HEK293 (cell line): ENCODE measurements around the gene DENND1A.

ENCODE experiments used
- CTCF ChIA-PET: fragments of 350-600 bp; formaldehyde crosslinking; extraction: SDS; loops from one replicate; lab custom pipeline; 2021; ENCODE audit warnings: antibody characterized with exemption; lab: Yijun Ruan, JAX
- POLR2A ChIA-PET: fragments of 300-600 bp; formaldehyde crosslinking; extraction: SDS; loops from one replicate; lab custom pipeline; 2020; ENCODE audit warnings: antibody characterized with exemption, inconsistent platforms; lab: Yijun Ruan, JAX
- H3K27ac ChIP-seq: fragments of 200-500 bp; sonication (Bioruptor generic); 2 replicates; pipeline ENCODE4 v1.5.1; 2014; ENCODE audit warnings: low read depth, low read length, control low read depth, inconsistent platforms; ENCODE audit errors: extremely low read depth
- H3K36me3 ChIP-seq, 2 experiments: fragments of 200-500 bp in 1 of 2; sonication (Bioruptor generic) in 1 of 2; 1 replicate in 1 of 2; 2 replicates in 1 of 2; pipeline ENCODE4 v1.5.1; 2014 to 2017; ENCODE audit warnings: inconsistent platforms in 2 of 2, low read length in 2 of 2; ENCODE audit not compliant: control insufficient read depth in 2 of 2, insufficient read depth in 1 of 2
- H3K4me1 ChIP-seq: fragments of 200-500 bp; sonication (Bioruptor generic); 2 replicates; pipeline ENCODE4 v1.5.1; 2014; ENCODE audit warnings: mild to moderate bottlenecking, low read length, inconsistent platforms; ENCODE audit not compliant: control insufficient read depth, insufficient read depth
- H3K4me3 ChIP-seq: 2 replicates; pipeline ENCODE4 v1.5.1; 2011; ENCODE audit warnings: low read depth, mild to moderate bottlenecking, control low read depth, low read length, moderate library complexity
- H3K9me3 ChIP-seq: fragments of 200-500 bp; sonication (Bioruptor generic); 2 replicates; pipeline ENCODE4 v1.5.1; 2014; ENCODE audit warnings: low read depth, low read length, inconsistent platforms; ENCODE audit not compliant: control insufficient read depth, insufficient read depth
- KLF7 ChIP-seq: fragments of 450-650 bp; formaldehyde crosslinking; IDR thresholded peaks from 2 replicates; pipeline ENCODE4 v1.5.1; 2016; ENCODE audit warnings: missing biosample characterization, missing genetic modification characterization, borderline replicate concordance
- MYNN ChIP-seq: fragments of 450-650 bp; formaldehyde crosslinking; IDR thresholded peaks from 2 replicates; pipeline ENCODE4 v1.5.1; 2016; ENCODE audit warnings: missing biosample characterization, missing genetic modification characterization, borderline replicate concordance
- SCRT2 ChIP-seq: fragments of 450-650 bp; formaldehyde crosslinking; IDR thresholded peaks from 2 replicates; pipeline ENCODE4 v1.5.1; 2016; ENCODE audit warnings: missing biosample characterization, missing genetic modification characterization
- ZNF121 ChIP-seq: fragments of 450-650 bp; formaldehyde crosslinking; IDR thresholded peaks from 2 replicates; pipeline ENCODE4 v1.5.1; 2016; ENCODE audit warnings: missing biosample characterization, missing genetic modification characterization
- ZNF16 ChIP-seq: fragments of 450-650 bp; formaldehyde crosslinking; IDR thresholded peaks from 2 replicates; pipeline ENCODE4 v1.5.1; 2016; ENCODE audit warnings: low read depth, missing biosample characterization, missing genetic modification characterization
- ZNF214 ChIP-seq: fragments of 450-650 bp; formaldehyde crosslinking; IDR thresholded peaks from 2 replicates; pipeline ENCODE4 v1.5.1; 2017; ENCODE audit warnings: missing biosample characterization, mild to moderate bottlenecking, missing genetic modification characterization, borderline replicate concordance
- ZNF324 ChIP-seq: fragments of 450-650 bp; formaldehyde crosslinking; IDR thresholded peaks from 2 replicates; pipeline ENCODE4 v1.5.1; 2016; ENCODE audit warnings: missing biosample characterization, missing genetic modification characterization
- ZNF48 ChIP-seq: fragments of 450-650 bp; formaldehyde crosslinking; IDR thresholded peaks from 2 replicates; pipeline ENCODE4 v1.5.1; 2016; ENCODE audit warnings: missing biosample characterization, missing genetic modification characterization
- ZNF529 ChIP-seq: fragments of 450-650 bp; formaldehyde crosslinking; IDR thresholded peaks from 2 replicates; pipeline ENCODE4 v1.5.1; 2017; ENCODE audit warnings: missing genetic modification characterization, missing biosample characterization; ENCODE audit not compliant: insufficient replicate concordance
- ZNF585B ChIP-seq: fragments of 450-650 bp; formaldehyde crosslinking; IDR thresholded peaks from 2 replicates; pipeline ENCODE4 v1.5.1; 2016; ENCODE audit warnings: missing biosample characterization, missing genetic modification characterization
- ZNF677 ChIP-seq: fragments of 450-650 bp; IDR thresholded peaks from 2 replicates; pipeline ENCODE4 v1.5.0; 2018; ENCODE audit warnings: missing biosample characterization, mild to moderate bottlenecking, missing genetic modification characterization, moderate library complexity
- ZNF792 ChIP-seq: fragments of 450-650 bp; formaldehyde crosslinking; IDR thresholded peaks from 2 replicates; pipeline ENCODE4 v1.5.1; 2016; ENCODE audit warnings: missing biosample characterization, missing genetic modification characterization
- TF ChIP-seq, protein P1 (sequence below): fragments of 450-650 bp; formaldehyde crosslinking; conservative IDR thresholded peaks from 2 replicates; pipeline ENCODE4 v1.5.1; 2016; ENCODE audit warnings: low read depth, missing biosample characterization, missing genetic modification characterization
- TF ChIP-seq, protein P2 (sequence below): fragments of 450-650 bp; formaldehyde crosslinking; IDR thresholded peaks from 2 replicates; pipeline ENCODE4 v1.5.1; 2016; ENCODE audit warnings: missing biosample characterization, missing genetic modification characterization, borderline replicate concordance
- TF ChIP-seq, protein P3 (sequence below): fragments of 450-650 bp; formaldehyde crosslinking; IDR thresholded peaks from 2 replicates; pipeline ENCODE4 v1.5.1; 2016; ENCODE audit warnings: missing biosample characterization, missing genetic modification characterization
- TF ChIP-seq, protein P4 (sequence below): fragments of 450-650 bp; formaldehyde crosslinking; IDR thresholded peaks from 2 replicates; pipeline ENCODE4 v1.5.1; 2016; ENCODE audit warnings: missing biosample characterization, missing genetic modification characterization
- TF ChIP-seq, protein P5 (sequence below): fragments of 450-650 bp; formaldehyde crosslinking; IDR thresholded peaks from 2 replicates; pipeline ENCODE4 v1.5.1; 2016; ENCODE audit warnings: missing biosample characterization, missing genetic modification characterization, low read depth
- TF ChIP-seq, protein P6 (sequence below): fragments of 450-650 bp; formaldehyde crosslinking; IDR thresholded peaks from 2 replicates; pipeline ENCODE4 v1.5.0; 2017; ENCODE audit warnings: missing biosample characterization, missing genetic modification characterization, borderline replicate concordance

The DENND1A gene

DNA sequence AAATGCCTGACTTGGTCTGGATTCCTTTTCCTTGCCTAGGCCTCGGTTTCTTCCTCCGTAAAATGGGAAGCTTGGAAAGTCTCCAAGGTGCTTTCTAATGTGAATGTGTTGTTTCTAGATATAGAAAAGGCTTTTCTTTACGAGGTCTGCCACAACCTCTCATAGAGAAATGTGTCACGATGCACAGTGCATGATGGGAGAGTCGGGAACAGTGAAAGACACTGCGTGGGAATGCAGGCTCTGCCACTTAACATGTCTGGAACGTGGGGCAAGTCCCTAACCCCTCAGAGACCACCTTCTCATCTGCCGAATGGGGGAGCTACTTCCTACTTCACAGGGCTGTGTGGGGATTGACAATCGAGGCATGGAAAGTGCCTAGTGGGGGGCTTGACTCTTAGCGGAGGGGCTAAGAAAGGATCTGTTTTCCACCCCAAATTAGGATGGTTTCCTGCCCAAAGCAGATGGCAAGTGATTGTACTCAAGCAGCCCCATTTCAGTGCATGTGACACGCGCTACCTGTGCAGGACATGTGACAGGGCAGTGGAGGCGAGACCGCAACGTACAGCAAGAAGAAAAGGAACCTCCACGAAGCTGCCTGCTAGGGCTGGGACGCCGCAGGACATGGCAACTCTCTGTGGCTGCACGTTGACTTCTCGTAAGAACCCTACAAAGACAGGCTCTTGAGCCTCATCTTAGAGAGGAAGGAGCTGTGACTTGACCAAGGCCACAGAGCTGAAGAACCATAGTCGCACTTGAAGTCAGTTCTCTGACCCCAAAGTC lies 458.7 kb downstream of the DENND1A start (continued):
- no peak for TF ChIP-seq ZNF214 (tag by site-specific recombination)
- TF ChIP-seq MYNN (tag by site-specific recombination): no peak
- TF ChIP-seq ZNF585B: no peak
- no peak for TF ChIP-seq SCRT2 (tag by site-specific recombination)
- TF ChIP-seq ZNF48 (tag by site-specific recombination): no peak
- TF ChIP-seq, protein P1, sequence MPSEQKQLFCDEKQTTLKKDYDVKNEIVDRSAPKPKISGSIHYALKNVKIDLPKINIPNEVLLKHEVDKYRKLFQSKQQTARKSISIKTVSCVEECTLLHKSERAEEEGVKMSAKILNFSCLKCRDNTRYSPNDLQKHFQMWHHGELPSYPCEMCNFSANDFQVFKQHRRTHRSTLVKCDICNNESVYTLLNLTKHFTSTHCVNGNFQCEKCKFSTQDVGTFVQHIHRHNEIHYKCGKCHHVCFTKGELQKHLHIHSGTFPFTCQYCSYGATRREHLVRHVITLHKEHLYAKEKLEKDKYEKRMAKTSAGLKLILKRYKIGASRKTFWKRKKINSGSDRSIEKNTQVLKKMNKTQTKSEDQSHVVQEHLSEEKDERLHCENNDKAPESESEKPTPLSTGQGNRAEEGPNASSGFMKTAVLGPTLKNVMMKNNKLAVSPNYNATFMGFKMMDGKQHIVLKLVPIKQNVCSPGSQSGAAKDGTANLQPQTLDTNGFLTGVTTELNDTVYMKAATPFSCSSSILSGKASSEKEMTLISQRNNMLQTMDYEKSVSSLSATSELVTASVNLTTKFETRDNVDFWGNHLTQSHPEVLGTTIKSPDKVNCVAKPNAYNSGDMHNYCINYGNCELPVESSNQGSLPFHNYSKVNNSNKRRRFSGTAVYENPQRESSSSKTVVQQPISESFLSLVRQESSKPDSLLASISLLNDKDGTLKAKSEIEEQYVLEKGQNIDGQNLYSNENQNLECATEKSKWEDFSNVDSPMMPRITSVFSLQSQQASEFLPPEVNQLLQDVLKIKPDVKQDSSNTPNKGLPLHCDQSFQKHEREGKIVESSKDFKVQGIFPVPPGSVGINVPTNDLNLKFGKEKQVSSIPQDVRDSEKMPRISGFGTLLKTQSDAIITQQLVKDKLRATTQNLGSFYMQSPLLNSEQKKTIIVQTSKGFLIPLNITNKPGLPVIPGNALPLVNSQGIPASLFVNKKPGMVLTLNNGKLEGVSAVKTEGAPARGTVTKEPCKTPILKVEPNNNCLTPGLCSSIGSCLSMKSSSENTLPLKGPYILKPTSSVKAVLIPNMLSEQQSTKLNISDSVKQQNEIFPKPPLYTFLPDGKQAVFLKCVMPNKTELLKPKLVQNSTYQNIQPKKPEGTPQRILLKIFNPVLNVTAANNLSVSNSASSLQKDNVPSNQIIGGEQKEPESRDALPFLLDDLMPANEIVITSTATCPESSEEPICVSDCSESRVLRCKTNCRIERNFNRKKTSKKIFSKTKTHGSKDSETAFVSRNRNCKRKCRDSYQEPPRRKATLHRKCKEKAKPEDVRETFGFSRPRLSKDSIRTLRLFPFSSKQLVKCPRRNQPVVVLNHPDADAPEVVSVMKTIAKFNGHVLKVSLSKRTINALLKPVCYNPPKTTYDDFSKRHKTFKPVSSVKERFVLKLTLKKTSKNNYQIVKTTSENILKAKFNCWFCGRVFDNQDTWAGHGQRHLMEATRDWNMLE (tag by site-specific recombination): no peak
- TF ChIP-seq, protein P2, sequence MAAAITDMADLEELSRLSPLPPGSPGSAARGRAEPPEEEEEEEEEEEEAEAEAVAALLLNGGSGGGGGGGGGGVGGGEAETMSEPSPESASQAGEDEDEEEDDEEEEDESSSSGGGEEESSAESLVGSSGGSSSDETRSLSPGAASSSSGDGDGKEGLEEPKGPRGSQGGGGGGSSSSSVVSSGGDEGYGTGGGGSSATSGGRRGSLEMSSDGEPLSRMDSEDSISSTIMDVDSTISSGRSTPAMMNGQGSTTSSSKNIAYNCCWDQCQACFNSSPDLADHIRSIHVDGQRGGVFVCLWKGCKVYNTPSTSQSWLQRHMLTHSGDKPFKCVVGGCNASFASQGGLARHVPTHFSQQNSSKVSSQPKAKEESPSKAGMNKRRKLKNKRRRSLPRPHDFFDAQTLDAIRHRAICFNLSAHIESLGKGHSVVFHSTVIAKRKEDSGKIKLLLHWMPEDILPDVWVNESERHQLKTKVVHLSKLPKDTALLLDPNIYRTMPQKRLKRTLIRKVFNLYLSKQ (tag by site-specific recombination): no peak
- TF ChIP-seq ZNF324 (tag by site-specific recombination): no peak
- TF ChIP-seq, protein P3, sequence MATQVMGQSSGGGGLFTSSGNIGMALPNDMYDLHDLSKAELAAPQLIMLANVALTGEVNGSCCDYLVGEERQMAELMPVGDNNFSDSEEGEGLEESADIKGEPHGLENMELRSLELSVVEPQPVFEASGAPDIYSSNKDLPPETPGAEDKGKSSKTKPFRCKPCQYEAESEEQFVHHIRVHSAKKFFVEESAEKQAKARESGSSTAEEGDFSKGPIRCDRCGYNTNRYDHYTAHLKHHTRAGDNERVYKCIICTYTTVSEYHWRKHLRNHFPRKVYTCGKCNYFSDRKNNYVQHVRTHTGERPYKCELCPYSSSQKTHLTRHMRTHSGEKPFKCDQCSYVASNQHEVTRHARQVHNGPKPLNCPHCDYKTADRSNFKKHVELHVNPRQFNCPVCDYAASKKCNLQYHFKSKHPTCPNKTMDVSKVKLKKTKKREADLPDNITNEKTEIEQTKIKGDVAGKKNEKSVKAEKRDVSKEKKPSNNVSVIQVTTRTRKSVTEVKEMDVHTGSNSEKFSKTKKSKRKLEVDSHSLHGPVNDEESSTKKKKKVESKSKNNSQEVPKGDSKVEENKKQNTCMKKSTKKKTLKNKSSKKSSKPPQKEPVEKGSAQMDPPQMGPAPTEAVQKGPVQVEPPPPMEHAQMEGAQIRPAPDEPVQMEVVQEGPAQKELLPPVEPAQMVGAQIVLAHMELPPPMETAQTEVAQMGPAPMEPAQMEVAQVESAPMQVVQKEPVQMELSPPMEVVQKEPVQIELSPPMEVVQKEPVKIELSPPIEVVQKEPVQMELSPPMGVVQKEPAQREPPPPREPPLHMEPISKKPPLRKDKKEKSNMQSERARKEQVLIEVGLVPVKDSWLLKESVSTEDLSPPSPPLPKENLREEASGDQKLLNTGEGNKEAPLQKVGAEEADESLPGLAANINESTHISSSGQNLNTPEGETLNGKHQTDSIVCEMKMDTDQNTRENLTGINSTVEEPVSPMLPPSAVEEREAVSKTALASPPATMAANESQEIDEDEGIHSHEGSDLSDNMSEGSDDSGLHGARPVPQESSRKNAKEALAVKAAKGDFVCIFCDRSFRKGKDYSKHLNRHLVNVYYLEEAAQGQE (tag by site-specific recombination): no peak
- TF ChIP-seq ZNF792 (tag by site-specific recombination): no peak
- no peak for TF ChIP-seq ZNF677 (tag by site-specific recombination)
- TF ChIP-seq ZNF121: no peak
- TF ChIP-seq, all 188 proteins: peak for 0

DNA sequence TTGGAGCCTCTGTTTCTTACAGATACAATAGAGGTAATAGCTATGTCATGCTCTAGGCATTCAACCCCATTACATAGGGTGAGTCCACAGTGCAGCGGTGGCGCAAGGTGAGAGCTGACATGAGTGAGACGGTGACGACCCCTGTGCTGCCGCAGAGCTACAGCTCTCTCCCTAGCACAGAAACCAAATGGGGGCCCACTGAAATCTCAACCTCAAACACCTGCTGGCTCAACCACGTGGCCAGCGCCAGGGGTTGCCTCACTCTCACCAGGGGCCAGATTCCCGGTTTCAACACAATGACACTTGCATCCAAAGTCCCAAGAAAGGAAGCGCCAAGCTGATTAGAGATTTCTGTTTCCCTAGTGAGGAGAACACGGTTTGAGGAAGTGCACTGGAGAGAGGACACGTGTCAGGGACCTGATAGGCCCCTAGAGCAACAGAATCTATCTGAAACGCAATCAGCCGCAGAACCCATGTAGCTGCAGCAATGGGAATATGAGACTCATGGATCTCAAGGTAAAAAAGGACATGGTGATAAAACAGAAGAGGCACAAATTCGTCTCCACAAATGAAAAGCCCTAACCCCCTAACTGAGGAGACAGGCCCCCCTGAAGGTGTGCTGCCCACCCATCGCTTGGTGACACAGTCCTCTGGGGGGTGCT lies 459.7 kb downstream of the DENND1A start:
- H3K27ac ChIP-seq: no peak overlapping the region
- no peak overlapping the region for H3K4me3 ChIP-seq
- ChIA-PET CTCF (no interaction called here), POLR2A (no interaction called here)
- no peaks in the 10 kb centered on the region for H3K4me1 ChIP-seq
- H3K9me3 ChIP-seq: no peaks in the 10 kb centered on the region
- H3K36me3 ChIP-seq: no peaks in the 10 kb centered on the region
- TF ChIP-seq KLF7 (tag by site-specific recombination) (no peak), ZNF16 (tag by site-specific recombination) (no peak), ZNF529 (no peak), ZNF214 (tag by site-specific recombination) (no peak)
- TF ChIP-seq, protein P4, sequence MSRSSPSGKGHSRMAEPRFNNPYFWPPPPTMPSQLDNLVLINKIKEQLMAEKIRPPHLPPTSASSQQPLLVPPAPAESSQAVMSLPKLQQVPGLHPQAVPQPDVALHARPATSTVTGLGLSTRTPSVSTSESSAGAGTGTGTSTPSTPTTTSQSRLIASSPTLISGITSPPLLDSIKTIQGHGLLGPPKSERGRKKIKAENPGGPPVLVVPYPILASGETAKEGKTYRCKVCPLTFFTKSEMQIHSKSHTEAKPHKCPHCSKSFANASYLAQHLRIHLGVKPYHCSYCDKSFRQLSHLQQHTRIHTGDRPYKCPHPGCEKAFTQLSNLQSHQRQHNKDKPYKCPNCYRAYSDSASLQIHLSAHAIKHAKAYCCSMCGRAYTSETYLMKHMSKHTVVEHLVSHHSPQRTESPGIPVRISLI (tag by site-specific recombination): no peak
- TF ChIP-seq, protein P5, sequence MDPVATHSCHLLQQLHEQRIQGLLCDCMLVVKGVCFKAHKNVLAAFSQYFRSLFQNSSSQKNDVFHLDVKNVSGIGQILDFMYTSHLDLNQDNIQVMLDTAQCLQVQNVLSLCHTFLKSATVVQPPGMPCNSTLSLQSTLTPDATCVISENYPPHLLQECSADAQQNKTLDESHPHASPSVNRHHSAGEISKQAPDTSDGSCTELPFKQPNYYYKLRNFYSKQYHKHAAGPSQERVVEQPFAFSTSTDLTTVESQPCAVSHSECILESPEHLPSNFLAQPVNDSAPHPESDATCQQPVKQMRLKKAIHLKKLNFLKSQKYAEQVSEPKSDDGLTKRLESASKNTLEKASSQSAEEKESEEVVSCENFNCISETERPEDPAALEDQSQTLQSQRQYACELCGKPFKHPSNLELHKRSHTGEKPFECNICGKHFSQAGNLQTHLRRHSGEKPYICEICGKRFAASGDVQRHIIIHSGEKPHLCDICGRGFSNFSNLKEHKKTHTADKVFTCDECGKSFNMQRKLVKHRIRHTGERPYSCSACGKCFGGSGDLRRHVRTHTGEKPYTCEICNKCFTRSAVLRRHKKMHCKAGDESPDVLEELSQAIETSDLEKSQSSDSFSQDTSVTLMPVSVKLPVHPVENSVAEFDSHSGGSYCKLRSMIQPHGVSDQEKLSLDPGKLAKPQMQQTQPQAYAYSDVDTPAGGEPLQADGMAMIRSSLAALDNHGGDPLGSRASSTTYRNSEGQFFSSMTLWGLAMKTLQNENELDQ (tag by site-specific recombination): no peak
- TF ChIP-seq, protein P6, sequence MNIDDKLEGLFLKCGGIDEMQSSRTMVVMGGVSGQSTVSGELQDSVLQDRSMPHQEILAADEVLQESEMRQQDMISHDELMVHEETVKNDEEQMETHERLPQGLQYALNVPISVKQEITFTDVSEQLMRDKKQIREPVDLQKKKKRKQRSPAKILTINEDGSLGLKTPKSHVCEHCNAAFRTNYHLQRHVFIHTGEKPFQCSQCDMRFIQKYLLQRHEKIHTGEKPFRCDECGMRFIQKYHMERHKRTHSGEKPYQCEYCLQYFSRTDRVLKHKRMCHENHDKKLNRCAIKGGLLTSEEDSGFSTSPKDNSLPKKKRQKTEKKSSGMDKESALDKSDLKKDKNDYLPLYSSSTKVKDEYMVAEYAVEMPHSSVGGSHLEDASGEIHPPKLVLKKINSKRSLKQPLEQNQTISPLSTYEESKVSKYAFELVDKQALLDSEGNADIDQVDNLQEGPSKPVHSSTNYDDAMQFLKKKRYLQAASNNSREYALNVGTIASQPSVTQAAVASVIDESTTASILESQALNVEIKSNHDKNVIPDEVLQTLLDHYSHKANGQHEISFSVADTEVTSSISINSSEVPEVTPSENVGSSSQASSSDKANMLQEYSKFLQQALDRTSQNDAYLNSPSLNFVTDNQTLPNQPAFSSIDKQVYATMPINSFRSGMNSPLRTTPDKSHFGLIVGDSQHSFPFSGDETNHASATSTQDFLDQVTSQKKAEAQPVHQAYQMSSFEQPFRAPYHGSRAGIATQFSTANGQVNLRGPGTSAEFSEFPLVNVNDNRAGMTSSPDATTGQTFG (tag by site-specific recombination): no peak
